Measurements from ENCODE around the gene LRP8. TPM values are rescaled to one million over a fixed set of nuclear protein-coding genes. Genes with fewer than 3 reads are reported as not detected.

LRP8 gene
- total and polyA plus RNA-seq, 10 donors, result 1.7 to 14.4 (median 5.5) TPM

GRCh38 chr1:53314096-53314495 lies 13.8 kb downstream of the LRP8 start:
- H3K36me3 ChIP-seq, result peaks cover 0 to 20% (median 0%) of the 10 kb centered on the region in 6 donors
- intact Hi-C loops (cut with DNase I; ENCODE audit: low total_unique reads), result no loop called here
- 70 to 84% (median 82%) methylated on average over 5 to 7 of the region's 7 CpGs for WGBS, 5 donors
- no peak overlapping the region for H3K27ac ChIP-seq
- H3K9me3 ChIP-seq, result no peaks in the 10 kb centered on the region
- peaks cover 0 to 40% (median 18%) of the 10 kb centered on the region in 6 donors for H3K4me1 ChIP-seq
- TF ChIP-seq POLR2AphosphoS5 (IDR thresholded peaks at IDR 0.05) (no peak), POLR2A (IDR thresholded peaks at IDR 0.05) (no peak), CTCF (IDR thresholded peaks at IDR 0.05 in 8 of 11, conservative IDR thresholded peaks at IDR 0.05 in 3 of 11) (no peak)
- H3K27me3 ChIP-seq (replicated peaks in 1 of 7), result no peaks in the 10 kb centered on the region
- peak; percentile 48 for DNase-seq
- H3K4me3 ChIP-seq, result no peak overlapping the region

GRCh38 chr1:53313556-53313955 lies 14.3 kb downstream of the LRP8 start:
- Histone ChIP-seq H3K27me3 (replicated peaks in 1 of 7) (no peaks in the 10 kb centered on the region), H3K4me3 (no peak overlapping the region), H3K4me1 (peaks cover 0 to 40% (median 18%) of the 10 kb centered on the region in 6 donors), H3K9me3 (no peaks in the 10 kb centered on the region), H3K36me3 (peaks cover 0 to 17% (median 0%) of the 10 kb centered on the region in 6 donors), H3K27ac (no peak overlapping the region)
- WGBS, 5 donors, result 80 to 89% (median 84%) methylated on average over 4 to 5 of the region's 5 CpGs
- no peak for DNase-seq
- intact Hi-C loops (cut with DNase I; ENCODE audit: low total_unique reads), result no loop called here
- TF ChIP-seq POLR2A (IDR thresholded peaks at IDR 0.05), result no peak
- no peak for TF ChIP-seq CTCF (IDR thresholded peaks at IDR 0.05 in 8 of 11, conservative IDR thresholded peaks at IDR 0.05 in 3 of 11)
- TF ChIP-seq POLR2AphosphoS5 (IDR thresholded peaks at IDR 0.05), result no peak

- no peak for TF ChIP-seq POLR2A (IDR thresholded peaks at IDR 0.05)
- TF ChIP-seq CTCF (IDR thresholded peaks at IDR 0.05 in 8 of 11, conservative IDR thresholded peaks at IDR 0.05 in 3 of 11), result no peak
- TF ChIP-seq POLR2AphosphoS5 (IDR thresholded peaks at IDR 0.05), result no peak
- DNase-seq, result no peak
- WGBS, 5 donors, result 74 to 85% (median 78%) methylated on average over 11 of the region's 11 CpGs
- Histone ChIP-seq H3K27ac (no peak overlapping the region), H3K9me3 (no peaks in the 10 kb centered on the region), H3K4me3 (no peak overlapping the region), H3K36me3 (peaks cover 0 to 17% (median 0%) of the 10 kb centered on the region in 6 donors), H3K4me1 (peaks cover 0 to 25% (median 7%) of the 10 kb centered on the region in 6 donors), H3K27me3 (replicated peaks in 1 of 7) (no peaks in the 10 kb centered on the region)
- intact Hi-C loops (cut with DNase I; ENCODE audit: low total_unique reads), result no loop called here
These were observed 16.1 kb downstream of the LRP8 start for GRCh38 chr1:53311702-53312305.

GRCh38 chr1:53310847-53311681 lies 16.8 kb downstream of the LRP8 start:
- Histone ChIP-seq H3K9me3 (no peaks in the 10 kb centered on the region), H3K4me3 (no peak overlapping the region), H3K36me3 (peaks cover 0 to 17% (median 0%) of the 10 kb centered on the region in 6 donors), H3K4me1 (peaks cover 0 to 20% (median 6%) of the 10 kb centered on the region in 6 donors), H3K27ac (no peak overlapping the region), H3K27me3 (replicated peaks in 1 of 7) (no peaks in the 10 kb centered on the region)
- DNase-seq, result no peak
- intact Hi-C loops (cut with DNase I; ENCODE audit: low total_unique reads), result no loop called here
- 57 to 84% (median 62%) methylated on average over 11 to 15 of the region's 15 CpGs for WGBS, 5 donors
- TF ChIP-seq POLR2AphosphoS5 (IDR thresholded peaks at IDR 0.05) (no peak), POLR2A (IDR thresholded peaks at IDR 0.05) (no peak), CTCF (IDR thresholded peaks at IDR 0.05 in 8 of 11, conservative IDR thresholded peaks at IDR 0.05 in 3 of 11) (no peak)

Data from spleen (tissue), 11 donors.